NCI-H128 (cell line): ENCODE data around the gene ACO2.
"Not testable (repeated sequence)": the region's sequence is repeated elsewhere in the genome, so short reads cannot be mapped to it uniquely, and the experiment has no call there.

Source experiments
- DNase-seq: peaks from one replicate; lab custom pipeline; 2025; ENCODE audit not compliant: unreplicated experiment; lab: John Stamatoyannopoulos, UW

The ACO2 gene

DNA sequence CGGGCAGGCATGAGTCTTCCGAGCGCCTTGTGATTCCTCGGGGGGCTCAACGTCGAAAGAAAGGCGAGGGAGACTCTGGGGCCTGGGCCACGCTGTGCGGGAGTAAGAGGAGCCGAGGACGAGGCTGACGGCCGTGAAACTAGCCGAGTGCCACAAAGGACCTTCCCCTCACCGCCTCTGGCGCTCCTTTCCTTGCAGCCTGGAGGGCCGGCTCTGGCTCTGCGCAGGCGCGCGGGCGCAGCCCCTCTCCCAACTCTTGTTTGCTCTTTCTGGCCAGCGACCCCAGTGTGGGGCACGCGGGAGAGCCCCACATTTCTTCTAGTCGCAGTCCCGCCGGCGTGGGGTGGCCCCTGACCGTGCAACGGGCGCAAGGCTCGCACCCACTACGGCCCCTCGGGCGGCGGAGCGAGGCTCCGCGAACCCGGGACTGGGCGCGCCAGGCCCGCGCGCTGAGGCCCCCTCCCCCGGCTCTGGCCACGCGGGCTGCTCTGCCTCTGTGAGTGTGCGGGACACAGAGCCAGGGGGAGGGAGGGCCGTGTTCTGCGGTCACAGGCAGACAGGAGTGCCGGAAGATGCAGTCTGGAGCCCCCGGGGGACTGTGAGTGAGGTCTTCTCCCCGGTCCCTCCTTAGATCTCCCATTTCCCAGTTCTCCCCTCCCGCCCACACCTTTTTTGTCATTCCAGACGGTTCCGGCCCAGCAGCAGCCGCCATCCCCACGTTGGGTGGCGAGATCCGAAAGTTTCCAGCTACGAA is 21.3 kb upstream of the ACO2 start:
- DNase-seq: peak; percentile 17

DNA sequence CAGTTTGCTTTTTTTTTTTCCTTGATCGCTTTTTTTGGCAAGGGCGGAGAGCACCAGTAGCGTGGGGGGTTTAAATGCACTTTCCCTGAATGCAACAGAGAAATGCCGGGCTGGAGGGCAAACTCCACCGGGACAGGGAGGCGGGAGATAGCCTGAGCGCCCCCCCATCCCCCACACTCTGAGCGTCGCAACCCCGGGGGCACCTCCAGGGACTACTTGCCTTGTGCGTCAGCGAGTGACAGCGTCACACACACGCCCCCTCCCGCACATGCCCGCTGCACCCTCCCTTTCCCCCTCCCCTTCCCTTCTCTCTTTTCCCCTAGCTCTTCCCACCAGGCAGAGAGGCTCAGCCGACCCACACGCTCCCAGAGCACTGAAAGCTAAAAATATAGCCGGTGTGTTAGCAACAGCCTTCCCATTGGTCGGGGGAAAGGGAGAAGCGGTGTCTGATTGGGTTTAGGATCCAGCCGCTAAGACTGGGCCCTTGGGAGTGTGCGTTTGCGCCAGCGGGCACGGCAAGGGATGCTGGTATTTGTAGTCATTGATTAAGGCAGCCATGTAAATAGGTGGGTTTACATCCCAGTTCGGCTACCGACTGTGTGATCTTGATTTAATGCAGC is 20.6 kb upstream of the ACO2 start:
- DNase-seq: peak; percentile 91

DNA sequence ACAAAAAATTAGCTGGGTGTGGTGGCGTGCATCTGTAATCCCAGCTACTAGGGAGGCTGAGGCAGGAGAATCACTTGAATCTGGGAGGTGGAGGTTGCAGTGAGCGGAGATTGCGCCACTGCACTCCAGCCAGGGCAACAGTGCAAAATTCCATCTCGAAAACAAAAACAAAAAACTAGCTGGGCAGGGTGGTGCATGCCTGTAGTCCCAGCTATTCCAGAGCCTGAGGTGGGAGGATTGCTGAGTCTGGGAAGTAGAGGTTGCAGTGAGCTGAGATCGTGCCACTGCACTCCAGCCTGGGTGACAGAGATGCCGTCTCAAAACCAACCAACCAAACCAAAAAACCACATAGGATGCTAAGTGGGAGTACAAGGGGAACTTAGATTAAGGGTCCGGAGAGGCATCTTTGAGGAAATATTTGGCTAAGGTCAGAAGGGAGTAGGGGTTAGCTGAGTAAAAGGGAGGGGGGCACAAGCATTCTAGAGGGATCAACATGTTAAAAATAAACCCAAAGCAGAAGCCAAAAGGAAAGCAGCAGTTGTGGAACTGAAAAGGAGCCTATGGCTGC is 10.7 kb upstream of the ACO2 start:
- no peak for DNase-seq

- no peak for DNase-seq
Observed at GRCh38 chr22:41459431-41459830, 9.5 kb upstream of the ACO2 start.

DNA sequence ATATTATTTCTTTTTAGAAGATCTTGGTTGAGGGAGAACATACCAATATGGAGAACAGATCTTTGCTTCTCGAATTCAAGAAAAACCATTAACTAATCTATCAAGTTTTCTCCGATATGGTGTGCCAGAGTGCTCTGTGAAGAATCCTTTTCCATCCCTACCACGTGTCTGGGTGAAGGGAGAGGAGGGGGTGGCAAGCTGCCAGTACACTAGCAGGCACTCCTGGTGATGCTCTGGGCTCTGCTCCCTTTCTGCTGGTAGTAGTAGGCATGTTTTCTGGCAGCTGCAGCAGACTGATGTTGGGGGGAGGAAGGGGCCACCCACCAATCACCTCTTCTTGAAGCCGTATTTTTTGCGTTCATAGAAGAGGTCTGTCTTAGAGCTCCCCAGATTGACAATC is 8.8 kb upstream of the ACO2 start:
- DNase-seq: not testable (repeated sequence)

DNA sequence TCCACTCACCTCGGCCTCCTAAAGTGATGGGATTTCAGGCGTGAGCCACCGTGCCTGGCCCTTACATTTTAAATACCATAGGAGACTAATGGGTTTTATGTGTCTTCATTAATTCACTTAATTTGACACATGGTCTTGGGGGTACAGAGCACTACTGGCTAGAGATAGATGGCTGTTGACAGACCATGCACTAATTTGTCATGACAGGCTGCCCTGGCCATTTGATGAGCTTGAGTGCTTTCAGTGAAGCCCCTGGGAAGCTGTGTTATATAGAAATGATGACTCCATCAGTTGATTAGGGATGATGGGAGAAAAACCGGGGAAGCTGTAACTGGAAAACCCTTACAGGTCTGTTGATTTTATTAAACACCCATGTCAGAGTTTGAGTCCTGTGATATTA is 7.0 kb upstream of the ACO2 start:
- no peak for DNase-seq

DNA sequence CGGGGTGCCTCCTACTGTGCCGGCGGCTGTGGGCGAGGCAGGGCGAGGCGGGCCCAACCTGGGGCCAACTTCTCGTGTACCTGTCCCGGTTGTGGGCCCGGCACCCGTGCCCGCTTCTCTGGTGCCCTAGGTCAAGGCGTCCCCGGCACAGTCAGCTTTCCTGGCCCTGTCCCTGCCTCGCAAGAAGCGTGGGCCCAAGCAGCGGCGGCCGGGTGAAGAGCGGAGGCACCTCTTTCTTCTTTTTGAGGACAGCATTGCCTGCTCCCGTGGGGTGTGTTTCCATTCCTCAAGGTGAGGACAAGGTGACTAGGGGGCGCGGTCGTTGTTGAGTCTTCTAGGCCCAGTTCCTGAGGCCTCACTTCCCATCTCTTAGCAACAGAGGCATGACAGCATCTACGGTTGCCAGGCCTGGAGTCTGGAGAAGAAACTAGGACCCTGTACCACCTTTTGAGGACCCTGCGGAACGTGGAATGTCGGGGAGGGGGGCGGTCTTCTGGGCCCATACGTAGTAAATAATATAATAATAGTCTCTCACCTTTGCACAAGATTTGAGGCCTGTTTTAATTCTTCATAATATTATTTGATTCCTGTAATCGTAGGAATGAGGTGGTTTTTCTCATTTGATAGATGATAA is 418 bp downstream of the ACO2 start:
- no peak for DNase-seq

GRCh38 chr22:41470886-41471285 is 2.0 kb downstream of the ACO2 start:
- DNase-seq: no peak

DNA sequence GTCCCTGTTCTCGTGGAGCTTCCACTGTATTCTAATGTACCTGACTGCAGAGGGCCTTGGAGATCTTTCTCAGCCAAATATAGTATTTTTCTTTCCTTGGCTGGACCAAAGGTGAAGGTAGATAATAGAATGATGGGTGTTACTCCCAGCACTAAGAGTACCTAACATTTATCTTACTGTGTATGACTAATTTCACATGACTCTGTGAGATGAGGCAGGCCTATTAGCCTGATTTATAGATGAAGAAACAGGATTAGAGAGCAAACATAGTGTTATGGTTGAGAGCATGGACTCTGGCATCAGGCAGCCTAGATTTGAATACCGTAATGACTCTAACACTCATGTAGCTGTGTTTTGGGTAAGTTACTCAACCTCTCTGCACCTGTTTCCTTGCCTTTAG is 2.7 kb downstream of the ACO2 start:
- DNase-seq: no peak

DNA sequence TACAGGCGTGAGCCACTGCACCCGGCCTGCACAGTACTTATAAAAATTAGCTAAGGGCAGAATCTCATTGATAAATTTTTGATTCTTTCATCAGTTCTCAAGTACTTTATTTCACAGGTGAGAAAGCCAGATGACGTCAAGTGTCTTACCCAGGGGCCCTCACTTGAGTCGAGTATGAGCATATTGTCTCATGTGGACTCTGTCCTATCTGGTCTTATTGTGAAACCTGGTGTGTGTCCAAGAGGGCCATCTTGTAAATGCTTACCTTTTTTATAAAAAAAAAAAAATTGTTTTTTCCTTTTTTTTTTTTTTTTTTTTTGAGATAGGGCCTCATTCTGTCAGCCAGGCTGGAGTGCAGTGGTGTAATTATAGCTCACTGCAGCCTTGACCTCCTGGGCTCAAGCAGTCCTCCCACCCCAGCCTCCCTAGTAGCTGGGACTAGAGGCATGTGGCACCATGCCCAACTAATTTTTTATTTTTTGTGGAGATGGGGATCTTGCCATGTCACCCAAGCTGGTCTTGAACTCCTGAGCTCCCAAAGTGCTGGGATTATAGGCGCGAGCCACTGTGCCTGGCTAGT is 6.0 kb downstream of the ACO2 start:
- no peak for DNase-seq

DNA sequence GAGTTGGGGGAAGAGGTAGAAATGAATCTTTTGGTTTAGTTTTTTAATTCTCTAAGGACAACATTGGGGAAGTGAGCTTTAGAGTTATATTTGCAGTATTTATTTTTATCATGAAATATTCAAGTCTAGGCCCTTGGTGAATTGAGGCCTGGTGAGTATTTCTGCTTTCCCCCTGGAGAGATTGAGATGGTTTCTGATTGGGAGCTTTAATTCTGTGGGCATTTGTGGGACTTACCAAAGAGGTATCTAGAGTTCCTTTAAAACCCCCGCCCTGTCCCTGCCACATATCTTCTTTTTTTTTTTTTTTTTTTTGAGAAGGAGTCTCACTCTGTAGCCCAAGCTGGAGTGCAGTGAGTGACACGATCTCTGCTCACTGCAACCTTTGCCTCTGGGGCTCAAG is 9.6 kb downstream of the ACO2 start:
- no peak for DNase-seq

GRCh38 chr22:41478891-41479521 is 10.1 kb downstream of the ACO2 start:
- no peak for DNase-seq

DNA sequence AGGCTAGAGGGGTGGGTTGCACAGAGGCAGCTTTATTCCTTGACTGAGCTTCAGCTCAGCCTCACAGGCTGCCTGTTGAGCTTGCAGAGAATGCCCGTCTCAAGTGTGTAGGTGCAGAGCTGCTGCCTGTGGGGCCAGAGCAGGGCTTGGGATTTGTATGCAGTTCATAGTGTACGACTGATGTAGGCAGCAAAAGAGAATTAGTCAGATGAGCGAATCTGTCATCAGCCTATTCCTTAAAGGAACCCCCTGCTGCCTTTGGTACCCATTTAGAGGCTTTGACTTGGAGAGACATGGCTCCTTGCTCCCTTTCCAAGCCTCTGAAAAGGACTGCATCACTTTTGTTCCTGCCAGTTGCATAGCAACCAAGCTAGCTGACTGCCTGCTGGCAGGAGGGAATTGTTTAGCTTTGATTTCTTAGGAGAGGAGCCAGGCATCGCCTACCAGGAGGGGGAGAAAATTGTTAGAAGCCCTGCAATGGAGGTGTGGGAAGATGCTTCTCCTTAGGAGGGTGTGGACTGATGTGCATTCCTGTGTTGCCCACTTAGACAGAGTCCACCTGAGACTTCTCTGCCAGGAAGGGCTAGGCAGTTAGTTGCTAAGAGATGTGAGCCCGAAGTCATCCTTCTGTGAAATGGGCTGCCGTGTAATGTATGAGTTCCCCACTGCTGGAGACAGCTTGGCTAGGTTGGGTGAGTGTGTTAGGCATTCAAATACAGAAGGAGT is 10.9 kb downstream of the ACO2 start:
- no peak for DNase-seq

DNA sequence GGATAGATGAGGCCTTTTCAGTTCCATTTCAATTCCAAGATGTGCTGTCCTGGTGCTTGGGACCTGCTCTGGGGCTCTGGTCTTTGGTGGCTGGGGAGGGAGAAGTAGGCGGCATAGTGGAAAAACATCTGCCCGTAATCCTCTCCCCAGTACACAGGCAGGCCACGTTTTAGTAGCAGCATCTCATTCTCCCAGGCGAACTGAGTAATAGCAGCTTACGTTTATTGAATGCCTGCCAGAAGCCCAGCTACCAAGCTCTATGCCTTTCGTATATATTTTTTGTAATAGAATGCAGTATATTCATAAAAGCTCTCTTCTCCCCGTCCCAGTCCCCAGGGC is 11.4 kb downstream of the ACO2 start:
- DNase-seq: no peak

DNA sequence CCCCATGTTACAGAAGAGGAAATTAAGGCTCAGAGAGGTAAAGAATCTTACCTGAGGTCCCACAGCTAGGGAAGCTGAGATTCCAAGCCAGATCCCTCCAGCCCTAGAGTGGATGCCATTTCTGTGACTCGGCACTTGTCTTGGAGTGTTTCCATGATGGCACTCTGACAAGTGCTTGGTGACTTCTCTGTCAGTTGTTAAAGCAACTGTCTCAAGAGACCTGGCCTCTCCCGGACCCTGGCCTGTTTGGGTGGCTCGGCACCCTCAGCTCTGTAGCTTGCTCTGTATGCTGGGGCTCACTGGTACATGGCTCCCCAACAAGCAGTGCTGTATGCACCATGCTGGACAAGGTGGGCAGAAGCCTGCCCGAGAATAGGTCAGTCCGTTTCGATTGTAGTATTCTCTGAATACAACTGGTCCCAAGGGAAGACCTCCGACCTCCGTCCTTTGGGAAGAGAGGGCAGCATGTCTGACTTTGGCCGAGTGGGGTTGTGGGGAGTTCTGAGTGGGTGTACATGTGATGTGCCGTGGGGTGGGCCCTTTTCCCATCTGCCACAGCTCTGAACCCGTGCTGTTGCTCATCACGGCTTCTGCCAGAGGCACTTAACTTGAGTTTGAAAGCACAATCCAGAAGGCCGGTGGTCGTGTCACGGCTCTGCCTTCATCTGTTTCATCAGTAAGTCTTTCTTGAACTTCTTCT is 12.4 kb downstream of the ACO2 start:
- DNase-seq: no peak

GRCh38 chr22:41481925-41482318 is 13.0 kb downstream of the ACO2 start:
- DNase-seq: no peak

- DNase-seq: no peak
Observed at GRCh38 chr22:41482319-41482935, 13.5 kb downstream of the ACO2 start.

DNA sequence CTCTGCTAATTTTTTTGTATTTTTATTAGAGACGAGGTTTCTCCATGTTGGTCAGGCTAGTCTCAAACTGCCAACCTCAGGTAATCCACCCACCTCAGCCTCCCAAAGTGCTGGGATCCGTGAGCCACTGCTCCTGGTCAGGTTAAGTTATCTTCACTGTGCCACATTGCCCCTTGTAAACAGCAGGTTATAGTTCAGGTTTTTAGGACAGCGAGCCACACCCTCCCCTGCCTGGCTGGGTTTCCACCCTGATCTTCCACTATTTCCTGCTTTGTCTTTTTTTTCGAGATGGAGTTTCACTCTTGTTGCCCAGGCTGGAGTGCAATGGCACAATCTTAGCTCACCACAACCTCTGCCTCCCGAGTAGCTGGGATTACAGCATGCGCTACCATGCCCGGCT is 16.1 kb downstream of the ACO2 start:
- no peak for DNase-seq

DNA sequence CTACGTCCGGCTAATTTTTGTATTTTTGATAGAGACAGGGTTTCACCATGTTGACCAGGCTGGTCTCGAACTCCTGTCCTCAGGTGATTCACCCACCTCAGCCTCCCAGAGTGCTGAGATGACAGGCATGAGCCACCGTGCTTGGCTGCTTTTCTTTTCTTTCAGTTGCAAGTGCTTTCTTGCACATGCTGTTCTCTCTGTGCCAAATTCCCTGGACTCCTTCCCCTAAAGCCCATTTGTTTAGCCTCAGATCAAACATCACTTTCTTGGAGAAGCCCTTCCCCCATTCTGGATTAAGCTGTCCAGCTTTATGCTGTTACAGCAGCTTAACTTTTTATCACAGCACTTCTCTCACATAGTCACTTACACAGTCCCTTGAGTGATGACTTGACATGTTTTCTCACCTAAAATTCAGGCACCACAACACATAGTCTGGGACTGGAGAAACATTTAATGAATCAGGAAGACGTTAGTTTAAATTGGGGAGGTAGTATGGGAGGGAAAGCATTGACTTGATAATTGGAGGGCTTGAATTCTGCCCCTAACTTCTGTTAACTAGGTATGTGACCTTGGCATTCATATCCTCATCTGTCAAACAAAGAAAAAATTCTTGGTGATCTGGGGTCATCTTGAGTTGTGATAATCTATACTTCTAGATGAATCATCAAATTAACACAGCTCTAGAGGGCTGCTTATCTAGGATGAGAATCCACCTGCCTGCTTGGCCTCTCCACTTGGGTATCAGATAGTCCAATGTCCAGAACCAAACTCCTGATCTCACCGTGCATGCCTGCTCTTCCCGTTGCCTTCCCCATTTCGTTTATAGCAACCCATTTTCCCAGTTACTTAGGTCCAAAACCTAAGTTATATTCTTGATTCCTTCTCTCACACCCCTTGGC is 18.4 kb downstream of the ACO2 start:
- DNase-seq: no peak
